RCC 7860 (cell line): ENCODE data around the gene GNB1L.

Experiments
- DNase-seq: peaks from one replicate; pipeline ENCODE4 v3.0.0-alpha.2; 2015; ENCODE audit warnings: low spot score
- FAIRE-seq: peaks from 2 replicates; lab custom pipeline; 2012; peaks lifted over from hg19 to GRCh38; lab: Jason Lieb, UNC

GNB1L gene

GRCh38 chr22:19877626-19878339 is 23.1 kb upstream of the GNB1L start:
- DNase-seq: no peak
- FAIRE-seq: no peak

- DNase-seq (no peak), FAIRE-seq (no peak)
These were observed 22.4 kb upstream of the GNB1L start for GRCh38 chr22:19876941-19877625.

GRCh38 chr22:19876314-19876940 is 21.8 kb upstream of the GNB1L start:
- FAIRE-seq (no peak), DNase-seq (no peak)

- FAIRE-seq (no peak), DNase-seq (no peak)
These were observed 21.0 kb upstream of the GNB1L start for GRCh38 chr22:19875531-19876313.

- DNase-seq (no peak), FAIRE-seq (no peak)
These were observed 20.4 kb upstream of the GNB1L start for GRCh38 chr22:19875061-19875530.

GRCh38 chr22:19874307-19875060 is 19.8 kb upstream of the GNB1L start:
- no peak for FAIRE-seq
- DNase-seq: no peak

- FAIRE-seq (no peak), DNase-seq (no peak)
These were observed 19.3 kb upstream of the GNB1L start for GRCh38 chr22:19873960-19874306.

GRCh38 chr22:19873138-19873959 is 18.7 kb upstream of the GNB1L start:
- FAIRE-seq (no peak), DNase-seq (no peak)

- FAIRE-seq: no peak
These were observed 18.1 kb upstream of the GNB1L start for GRCh38 chr22:19872779-19873137.

GRCh38 chr22:19871845-19872778 is 17.4 kb upstream of the GNB1L start:
- FAIRE-seq (no peak), DNase-seq (no peak)

More at GRCh38 chr22:19872779-19873137, 18.1 kb upstream of the GNB1L start:
- DNase-seq: no peak

- DNase-seq (no peak), FAIRE-seq (no peak)
These were observed 16.6 kb upstream of the GNB1L start for GRCh38 chr22:19871023-19871844.

GRCh38 chr22:19870153-19871022 is 15.7 kb upstream of the GNB1L start:
- DNase-seq (no peak), FAIRE-seq (no peak)

- FAIRE-seq (no peak), DNase-seq (no peak)
These were observed 15.0 kb upstream of the GNB1L start for GRCh38 chr22:19869497-19870152.

- FAIRE-seq (no peak), DNase-seq (no peak)
These were observed 14.2 kb upstream of the GNB1L start for GRCh38 chr22:19868773-19869471.

GRCh38 chr22:19868333-19868732 is 13.7 kb upstream of the GNB1L start:
- FAIRE-seq (no peak), DNase-seq (no peak)

GRCh38 chr22:19867617-19868016 is 12.9 kb upstream of the GNB1L start:
- no peak for FAIRE-seq

More at GRCh38 chr22:19867617-19868016, 12.9 kb upstream of the GNB1L start:
- no peak for DNase-seq
